ENCODE results near the gene TRMT2A.
"Not testable (repeated sequence)": the region's sequence is repeated elsewhere in the genome, so short reads cannot be mapped to it uniquely, and the experiment has no call there.

Gene TRMT2A

GRCh38 chr22:20116951-20117632 is at the start of gene TRMT2A:
TSS of gene TRMT2A (minus strand) at chr22:20117226. CDS start at chr22:20116906, 320 bp downstream.
- DNase-seq (ENCODE audit: low read depth): peak; percentile 97

GRCh38 chr22:20166703-20167102 is 49.7 kb upstream of the TRMT2A start:
- DNase-seq (ENCODE audit: low read depth): no peak

GRCh38 chr22:20165913-20166312 is 48.9 kb upstream of the TRMT2A start:
- DNase-seq (ENCODE audit: low read depth): no peak

GRCh38 chr22:20165421-20165820 is 48.4 kb upstream of the TRMT2A start:
- DNase-seq (ENCODE audit: low read depth): no peak

GRCh38 chr22:20164863-20165262 is 47.8 kb upstream of the TRMT2A start:
- DNase-seq (ENCODE audit: low read depth): no peak

GRCh38 chr22:20160041-20160440 is 43.0 kb upstream of the TRMT2A start:
- no peak for DNase-seq (ENCODE audit: low read depth)

GRCh38 chr22:20159531-20159930 is 42.5 kb upstream of the TRMT2A start:
- not testable (repeated sequence) for DNase-seq (ENCODE audit: low read depth)

- no peak for DNase-seq (ENCODE audit: low read depth)
These were observed 42.0 kb upstream of the TRMT2A start for GRCh38 chr22:20159076-20159475.

- DNase-seq (ENCODE audit: low read depth): no peak
These were observed 41.5 kb upstream of the TRMT2A start for GRCh38 chr22:20158391-20159036.

- DNase-seq (ENCODE audit: low read depth): no peak
These were observed 40.6 kb upstream of the TRMT2A start for GRCh38 chr22:20157430-20158183.

GRCh38 chr22:20156611-20157429 is 39.8 kb upstream of the TRMT2A start:
- peak; percentile 9 for DNase-seq (ENCODE audit: low read depth)

- DNase-seq (ENCODE audit: low read depth): no peak
These were observed 39.0 kb upstream of the TRMT2A start for GRCh38 chr22:20156042-20156389.

- peak; percentile 45 for DNase-seq (ENCODE audit: low read depth)
These were observed 38.5 kb upstream of the TRMT2A start for GRCh38 chr22:20155330-20156041.

GRCh38 chr22:20154602-20155187 is 37.7 kb upstream of the TRMT2A start:
- DNase-seq (ENCODE audit: low read depth): no peak

- DNase-seq (ENCODE audit: low read depth): no peak
These were observed 36.9 kb upstream of the TRMT2A start for GRCh38 chr22:20153945-20154344.

GRCh38 chr22:20152464-20152890 is 35.5 kb upstream of the TRMT2A start:
- no peak for DNase-seq (ENCODE audit: low read depth)

- no peak for DNase-seq (ENCODE audit: low read depth)
These were observed 34.2 kb upstream of the TRMT2A start for GRCh38 chr22:20151276-20151588.

GRCh38 chr22:20150381-20151275 is 33.6 kb upstream of the TRMT2A start, which contains the start of gene CCDC188:
TSS of gene CCDC188 (minus strand) at chr22:20151055. CDS start at chr22:20150986, 69 bp downstream.
- no peak for DNase-seq (ENCODE audit: low read depth)

GRCh38 chr22:20149257-20150250 is 32.5 kb upstream of the TRMT2A start:
- DNase-seq (ENCODE audit: low read depth): no peak

Measured in stromal cell of bone marrow (primary cell).